Thoracic aorta (tissue), 2 donors: ENCODE data around the gene ICAM2. TPM values are rescaled to one million over a fixed set of nuclear protein-coding genes. Genes with fewer than 3 reads are reported as not detected.

ENCODE experiments used
- ATAC-seq: fragments of 150-250 bp; one replicate; pipeline ENCODE4 v1.8.0; 2017; ENCODE audit warnings: low read depth; ENCODE audit not compliant: insufficient number of reproducible peaks, low FRiP score
- DNase-seq: peaks from one replicate; pipeline ENCODE4 v3.0.0-alpha.2; 2020; ENCODE audit warnings: low spot score
- H3K27ac ChIP-seq, 2 donors: fragments of 200-600 bp; sonication (generic); 1 replicate in 1 of 2; 2 replicates in 1 of 2; pipeline ENCODE4 v1.5.1; 2016; ENCODE audit warnings: mild to moderate bottlenecking in 2 of 2, moderate library complexity in 2 of 2
- H3K27me3 ChIP-seq: fragments of 200-600 bp; sonication (generic); replicated peaks from 2 replicates; pipeline ENCODE4 v1.6.0; 2016; ENCODE audit warnings: mild to moderate bottlenecking; ENCODE audit not compliant: insufficient read depth
- H3K36me3 ChIP-seq: fragments of 200-600 bp; sonication (generic); one replicate; pipeline ENCODE4 v1.5.1; 2016
- H3K4me1 ChIP-seq, 2 donors: fragments of 200-600 bp; sonication (generic); 1 replicate in 1 of 2; 2 replicates in 1 of 2; pipeline versions ENCODE4 v1.5.1 to v1.6.0; 2016; ENCODE audit warnings: low read depth in 2 of 2, mild to moderate bottlenecking in 1 of 2; ENCODE audit not compliant: control insufficient read depth in 1 of 2
- H3K4me3 ChIP-seq: fragments of 200-600 bp; sonication (generic); 2 replicates; pipeline ENCODE4 v1.5.1; 2016; ENCODE audit warnings: mild to moderate bottlenecking
- H3K9me3 ChIP-seq: fragments of 200-600 bp; sonication (generic); 2 replicates; pipeline ENCODE4 v1.5.1; 2016
- CTCF ChIP-seq: fragments of 200-600 bp; sonication (generic); IDR thresholded peaks from one replicate; pipeline ENCODE4 v1.5.1; 2019; ENCODE audit warnings: antibody characterized with exemption
- total RNA-seq, 2 donors: library from RNA; depleted of rRNA; stranded (reverse); fragments of >200 nt; gene quantifications; one replicate each; pipeline versions ENCODE4 v1.1.0 to v1.2.3, GENCODE V29; 2016

ICAM2 gene
- total RNA-seq, 2 donors from 2014 or later: 41.6 to 46.6 TPM

- Histone ChIP-seq H3K36me3 (no peaks in the 10 kb centered on the region), H3K9me3 (no peaks in the 10 kb centered on the region), H3K4me3 (no peak within 1 kb of the TSS), H3K27ac (no peak within 1 kb of the TSS), H3K4me1 (no peaks in the 10 kb centered on the region), H3K27me3 (no peaks in the 10 kb centered on the region)
- DNase-seq (no peak), ATAC-seq (no peak)
- no peak for TF ChIP-seq CTCF
Measured at GRCh38 chr17:63972796-63973195, 47.6 kb downstream of the ICAM2 start, which contains the start of gene SCN4A. Gene SCN4A, minus strand, starts transcription at chr17:63972918. Its CDS starts 77 bp downstream, at chr17:63972841.

- DNase-seq (no peak), ATAC-seq (no peak)
- Histone ChIP-seq H3K36me3 (no peaks in the 10 kb centered on the region), H3K9me3 (no peaks in the 10 kb centered on the region), H3K4me1 (no peaks in the 10 kb centered on the region), H3K4me3 (no peak overlapping the region), H3K27ac (no peak overlapping the region), H3K27me3 (no peaks in the 10 kb centered on the region)
- TF ChIP-seq CTCF: no peak
Measured at GRCh38 chr17:63969278-63969677, 51.2 kb downstream of the ICAM2 start.

GRCh38 chr17:63967953-63968352, 52.5 kb downstream of the ICAM2 start:
- Histone ChIP-seq H3K36me3 (no peaks in the 10 kb centered on the region), H3K27ac (no peak overlapping the region), H3K4me1 (no peaks in the 10 kb centered on the region), H3K27me3 (no peaks in the 10 kb centered on the region), H3K9me3 (no peaks in the 10 kb centered on the region), H3K4me3 (no peak overlapping the region)
- no peak for DNase-seq
- TF ChIP-seq CTCF: no peak
- no peak for ATAC-seq

- Histone ChIP-seq H3K36me3 (no peaks in the 10 kb centered on the region), H3K9me3 (no peaks in the 10 kb centered on the region), H3K4me1 (no peaks in the 10 kb centered on the region), H3K4me3 (no peak overlapping the region), H3K27ac (no peak overlapping the region), H3K27me3 (no peaks in the 10 kb centered on the region)
- DNase-seq (no peak), ATAC-seq (no peak)
- no peak for TF ChIP-seq CTCF
Measured at GRCh38 chr17:63966646-63967264, 53.7 kb downstream of the ICAM2 start.

GRCh38 chr17:63963123-63963522, 57.3 kb downstream of the ICAM2 start:
- H3K4me1 ChIP-seq: peaks cover 0 to 4% of the 10 kb centered on the region in 2 donors
- ATAC-seq (no peak), DNase-seq (no peak)
- TF ChIP-seq CTCF: no peak
- H3K36me3 ChIP-seq: no peaks in the 10 kb centered on the region
- H3K27ac ChIP-seq: no peak overlapping the region
- H3K9me3 ChIP-seq: no peaks in the 10 kb centered on the region
- H3K27me3 ChIP-seq: no peaks in the 10 kb centered on the region
- H3K4me3 ChIP-seq: no peak overlapping the region
